RKO (cell line): Measurements from ENCODE around the gene EID1.
"Not testable (repeated sequence)": the region's sequence is repeated elsewhere in the genome, so short reads cannot be mapped to it uniquely, and the experiment has no call there.

Source experiments
- DNase-seq: peaks from one replicate; pipeline ENCODE4 v3.0.0-alpha.2; 2016; ENCODE audit warnings: low spot score

Gene EID1

GRCh38 chr15:48910554-48910953 is 32.6 kb downstream of the EID1 start:
- DNase-seq: not testable (repeated sequence)

- DNase-seq: no peak
Measured at GRCh38 chr15:48913141-48913540, 35.2 kb downstream of the EID1 start.

GRCh38 chr15:48914717-48915116 is 36.8 kb downstream of the EID1 start:
- DNase-seq: no peak

GRCh38 chr15:48915861-48916260 is 37.9 kb downstream of the EID1 start:
- no peak for DNase-seq

GRCh38 chr15:48916721-48917120 is 38.8 kb downstream of the EID1 start:
- no peak for DNase-seq

GRCh38 chr15:48922046-48922445 is 44.1 kb downstream of the EID1 start:
- DNase-seq: no peak

GRCh38 chr15:48924528-48925393 is 46.8 kb downstream of the EID1 start:
- DNase-seq: no peak

GRCh38 chr15:48925714-48926223 is 47.8 kb downstream of the EID1 start:
- peak; percentile 95 for DNase-seq

- DNase-seq: no peak
Measured at GRCh38 chr15:48928877-48929538, 51.1 kb downstream of the EID1 start.

- no peak for DNase-seq
Measured at GRCh38 chr15:48929661-48930060, 51.7 kb downstream of the EID1 start.
